PC-9 (cell line): ENCODE measurements around the gene VEPH1.

Experiments
- EZH2 ChIP-seq: fragments of 200-600 bp; sonication (generic); IDR thresholded peaks from 2 replicates; pipeline ENCODE4 v1.8.0; 2017; ENCODE audit warnings: antibody characterized with exemption, low read depth
- TF ChIP-seq, protein P1 (sequence below): fragments of 200-600 bp; sonication (generic); conservative IDR thresholded peaks from 2 replicates; pipeline ENCODE4 v1.6.1; 2017; ENCODE audit warnings: mixed run types, antibody characterized with exemption, mild to moderate bottlenecking, moderate library complexity

DNA sequence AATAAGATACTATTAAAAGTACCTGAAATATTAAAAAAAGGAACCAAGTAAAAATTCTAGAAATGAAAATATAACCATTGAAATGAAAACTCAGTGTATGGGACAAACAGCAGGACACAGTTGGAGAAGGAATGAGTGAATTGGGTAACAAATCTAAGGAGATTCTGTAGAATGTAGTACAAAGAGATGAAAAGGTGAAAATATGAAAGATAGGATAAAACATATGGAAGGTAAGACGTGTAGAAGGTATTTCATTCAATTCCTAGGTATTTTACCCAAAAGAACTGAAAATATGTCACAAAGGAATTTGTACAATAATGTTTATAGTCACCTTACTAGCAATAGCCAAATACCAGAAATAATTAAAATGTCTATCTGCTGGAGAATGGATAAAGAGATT, 260.4 kb downstream of the VEPH1 start:
- TF ChIP-seq, protein P1, sequence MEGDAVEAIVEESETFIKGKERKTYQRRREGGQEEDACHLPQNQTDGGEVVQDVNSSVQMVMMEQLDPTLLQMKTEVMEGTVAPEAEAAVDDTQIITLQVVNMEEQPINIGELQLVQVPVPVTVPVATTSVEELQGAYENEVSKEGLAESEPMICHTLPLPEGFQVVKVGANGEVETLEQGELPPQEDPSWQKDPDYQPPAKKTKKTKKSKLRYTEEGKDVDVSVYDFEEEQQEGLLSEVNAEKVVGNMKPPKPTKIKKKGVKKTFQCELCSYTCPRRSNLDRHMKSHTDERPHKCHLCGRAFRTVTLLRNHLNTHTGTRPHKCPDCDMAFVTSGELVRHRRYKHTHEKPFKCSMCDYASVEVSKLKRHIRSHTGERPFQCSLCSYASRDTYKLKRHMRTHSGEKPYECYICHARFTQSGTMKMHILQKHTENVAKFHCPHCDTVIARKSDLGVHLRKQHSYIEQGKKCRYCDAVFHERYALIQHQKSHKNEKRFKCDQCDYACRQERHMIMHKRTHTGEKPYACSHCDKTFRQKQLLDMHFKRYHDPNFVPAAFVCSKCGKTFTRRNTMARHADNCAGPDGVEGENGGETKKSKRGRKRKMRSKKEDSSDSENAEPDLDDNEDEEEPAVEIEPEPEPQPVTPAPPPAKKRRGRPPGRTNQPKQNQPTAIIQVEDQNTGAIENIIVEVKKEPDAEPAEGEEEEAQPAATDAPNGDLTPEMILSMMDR, result no peak
- TF ChIP-seq EZH2, result no peak
